Fibroblast of lung (primary cell): ENCODE results near the gene DAD1. TPM values are rescaled to one million over a fixed set of nuclear protein-coding genes. Genes with fewer than 3 reads are reported as not detected.

Source experiments
- DNase-seq, 2 donors: peaks; one replicate each; pipeline versions ENCODE4 v3.0.0 to v3.0.0-alpha.2; 2010; ENCODE audit warnings: low read depth in 2 of 2
- H2AFZ ChIP-seq: 2 replicates; pipeline ENCODE4 v1.5.1; 2012; ENCODE audit warnings: low read length, control low read depth, inconsistent platforms
- H3K27ac ChIP-seq: 2 replicates; pipeline ENCODE4 v1.5.1; 2011; ENCODE audit warnings: low read length, control low read depth; ENCODE audit not compliant: insufficient read depth
- H3K27me3 ChIP-seq: 2 replicates; pipeline ENCODE4 v1.5.1; 2011; ENCODE audit warnings: mild to moderate bottlenecking, low read length; ENCODE audit not compliant: control insufficient read depth, insufficient read depth
- H3K36me3 ChIP-seq: 2 replicates; pipeline ENCODE4 v1.5.1; 2011; ENCODE audit warnings: low read length; ENCODE audit not compliant: control insufficient read depth, insufficient read depth
- H3K4me1 ChIP-seq: 2 replicates; pipeline ENCODE4 v1.5.1; 2011; ENCODE audit warnings: low read length; ENCODE audit not compliant: control insufficient read depth, insufficient read depth; ENCODE audit errors: extremely low read depth
- H3K4me2 ChIP-seq: 2 replicates; pipeline ENCODE4 v1.5.1; 2011; ENCODE audit warnings: low read length, control low read depth; ENCODE audit not compliant: insufficient read depth; ENCODE audit errors: extremely low read depth
- H3K4me3 ChIP-seq, 4 experiments: fragments of 200-600 bp in 1 of 4; sonication (generic) in 1 of 4; replicated peaks in 1 of 4; 2 replicates each; pipeline ENCODE4 v1.5.1; 2011 to 2016; ENCODE audit warnings: low read length in 4 of 4, low read depth in 3 of 4, mild to moderate bottlenecking in 3 of 4, control low read depth in 2 of 4, inconsistent platforms in 1 of 4, mixed read lengths in 1 of 4; ENCODE audit not compliant: insufficient read depth in 1 of 4; ENCODE audit errors: control extremely low read depth in 1 of 4
- H3K79me2 ChIP-seq: 2 replicates; pipeline ENCODE4 v1.5.1; 2012; ENCODE audit warnings: mild to moderate bottlenecking, low read length, inconsistent platforms; ENCODE audit not compliant: control insufficient read depth, insufficient read depth
- H3K9ac ChIP-seq: 2 replicates; pipeline ENCODE4 v1.5.1; 2011; ENCODE audit warnings: mild to moderate bottlenecking, low read length, control low read depth; ENCODE audit not compliant: insufficient read depth
- H3K9me3 ChIP-seq: 2 replicates; pipeline ENCODE4 v1.5.1; 2012; ENCODE audit warnings: low read depth, low read length; ENCODE audit not compliant: control insufficient read depth, insufficient read depth
- H4K20me1 ChIP-seq: 2 replicates; pipeline ENCODE4 v1.5.1; 2011; ENCODE audit warnings: low read length; ENCODE audit not compliant: control insufficient read depth, insufficient read depth; ENCODE audit errors: extremely low read depth
- EZH2 ChIP-seq: IDR thresholded peaks from 2 replicates; pipeline ENCODE4 v1.5.1; 2012; ENCODE audit warnings: low read length, control low read depth, mild to moderate bottlenecking; ENCODE audit errors: missing control alignments
- polyA plus RNA-seq, 2 donors: library from polyadenylated mRNA; depleted of rRNA in 1 of 2; stranded (reverse) in 1 of 2; unstranded in 1 of 2; fragments of >200 nt; gene quantifications; 2 replicates each; pipeline ENCODE4 v1.2.1, GENCODE V29; 2011 to 2012; ENCODE audit warnings: missing spikeins in 1 of 2
- total RNA-seq: library from RNA; depleted of rRNA; stranded (reverse); fragments of >200 nt; gene quantifications from 2 replicates; pipeline ENCODE4 v1.2.1, GENCODE V29; 2014
- TF ChIP-seq, protein P1 (sequence below), 2 donors: IDR thresholded peaks in 1 of 2; conservative IDR thresholded peaks in 1 of 2; 1 replicate in 1 of 2; 2 replicates in 1 of 2; pipeline ENCODE4 v1.5.1; 2011 to 2012; ENCODE audit warnings: low read length in 2 of 2, control low read depth in 1 of 2, inconsistent platforms in 1 of 2, low read depth in 1 of 2, mild to moderate bottlenecking in 1 of 2

The DAD1 gene
- total and polyA plus RNA-seq, 2 donors (not counting 1 experiment from before 2014, with no cell fraction given): 249 to 623 TPM

DNA sequence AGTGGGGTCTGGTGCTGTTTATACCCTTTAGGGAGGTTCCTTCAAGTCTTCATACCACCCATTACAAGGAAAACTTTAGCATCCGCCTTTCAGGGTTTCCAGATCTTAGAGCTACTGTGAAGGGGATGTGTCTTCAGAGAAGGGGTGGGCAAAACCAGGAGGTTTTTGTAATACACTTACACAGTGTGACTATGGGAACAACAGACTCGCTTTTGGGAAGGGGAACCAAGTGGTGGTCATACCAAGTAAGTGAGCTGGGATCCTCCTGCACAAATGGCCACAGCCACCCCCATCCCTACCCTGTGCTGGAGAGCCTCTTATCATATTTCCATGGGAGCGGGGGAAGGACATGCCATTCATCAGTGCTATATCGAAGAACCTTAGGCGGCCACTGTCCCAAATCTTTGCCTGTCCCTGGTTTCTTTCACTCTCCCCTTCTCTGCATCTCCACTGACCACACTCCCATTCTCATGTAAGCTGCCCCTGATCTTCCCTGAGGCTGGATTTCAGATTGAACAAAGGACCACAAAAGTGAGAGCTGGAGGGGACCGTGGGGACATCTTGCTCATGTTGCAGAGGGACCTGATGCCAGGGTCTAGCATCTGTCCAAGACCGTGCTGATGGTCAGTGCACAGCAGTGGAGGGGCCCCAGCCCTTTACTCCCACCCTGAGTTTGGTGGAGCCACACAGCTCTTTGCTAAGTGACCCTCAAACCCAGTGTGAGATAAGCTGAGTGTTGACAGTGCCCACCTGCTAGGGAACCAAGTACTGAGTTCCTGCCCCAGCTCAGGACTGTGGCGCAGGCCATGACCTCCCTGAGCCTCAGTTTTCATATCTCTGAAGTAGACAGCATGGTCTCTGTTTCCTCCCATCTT is 51.4 kb downstream of the DAD1 start:
- Histone ChIP-seq H3K4me1 (peaks cover 9% of the 10 kb centered on the region), H3K9me3 (no peaks in the 10 kb centered on the region), H3K79me2 (no peaks in the 10 kb centered on the region), H3K9ac (no peak overlapping the region), H3K27ac (peak overlapping the region; percentile 46), H3K36me3 (no peaks in the 10 kb centered on the region), H3K4me2 (no peak overlapping the region), H3K27me3 (no peaks in the 10 kb centered on the region), H4K20me1 (no peaks in the 10 kb centered on the region), H3K4me3 (no peak overlapping the region), H2AFZ (no peak overlapping the region)
- no peak for DNase-seq
- TF ChIP-seq, protein P1, sequence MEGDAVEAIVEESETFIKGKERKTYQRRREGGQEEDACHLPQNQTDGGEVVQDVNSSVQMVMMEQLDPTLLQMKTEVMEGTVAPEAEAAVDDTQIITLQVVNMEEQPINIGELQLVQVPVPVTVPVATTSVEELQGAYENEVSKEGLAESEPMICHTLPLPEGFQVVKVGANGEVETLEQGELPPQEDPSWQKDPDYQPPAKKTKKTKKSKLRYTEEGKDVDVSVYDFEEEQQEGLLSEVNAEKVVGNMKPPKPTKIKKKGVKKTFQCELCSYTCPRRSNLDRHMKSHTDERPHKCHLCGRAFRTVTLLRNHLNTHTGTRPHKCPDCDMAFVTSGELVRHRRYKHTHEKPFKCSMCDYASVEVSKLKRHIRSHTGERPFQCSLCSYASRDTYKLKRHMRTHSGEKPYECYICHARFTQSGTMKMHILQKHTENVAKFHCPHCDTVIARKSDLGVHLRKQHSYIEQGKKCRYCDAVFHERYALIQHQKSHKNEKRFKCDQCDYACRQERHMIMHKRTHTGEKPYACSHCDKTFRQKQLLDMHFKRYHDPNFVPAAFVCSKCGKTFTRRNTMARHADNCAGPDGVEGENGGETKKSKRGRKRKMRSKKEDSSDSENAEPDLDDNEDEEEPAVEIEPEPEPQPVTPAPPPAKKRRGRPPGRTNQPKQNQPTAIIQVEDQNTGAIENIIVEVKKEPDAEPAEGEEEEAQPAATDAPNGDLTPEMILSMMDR (conservative IDR thresholded peaks at IDR 0.05 in 1 of 2, IDR thresholded peaks at IDR 0.05 in 1 of 2; ENCODE audit: low read depth in 1 of 2, low read length in 2 of 2): no peak
- TF ChIP-seq EZH2: no peak

DNA sequence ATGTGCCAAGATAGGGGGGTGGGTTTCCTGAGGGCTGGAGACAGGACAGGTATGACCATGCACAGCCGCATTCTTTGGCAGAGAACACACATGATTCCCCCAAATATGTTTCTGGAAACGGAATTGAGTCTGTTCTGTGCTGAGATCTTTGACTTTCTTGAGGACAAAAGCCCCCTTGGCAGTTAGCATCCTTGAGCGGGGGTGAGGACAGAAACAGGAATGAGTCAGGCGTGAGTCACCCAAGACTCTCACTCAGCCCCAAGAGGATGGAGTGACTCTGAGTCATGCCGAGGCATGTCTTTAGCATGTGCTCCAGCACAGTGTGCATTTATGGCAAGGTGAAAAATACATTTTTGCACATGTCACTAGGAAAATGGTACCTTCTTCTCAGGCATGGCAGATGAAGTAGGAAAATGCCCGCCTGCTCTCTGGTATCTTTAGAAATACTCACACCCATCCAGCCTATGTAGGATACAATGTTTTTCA is 52.1 kb downstream of the DAD1 start:
- peaks cover 9% of the 10 kb centered on the region for H3K4me1 ChIP-seq
- H4K20me1 ChIP-seq: no peaks in the 10 kb centered on the region
- DNase-seq: peak; percentile 95 to 98
- H3K27ac ChIP-seq: peak overlapping the region; percentile 46
- H2AFZ ChIP-seq: no peak overlapping the region
- TF ChIP-seq EZH2: no peak
- TF ChIP-seq, protein P1 (conservative IDR thresholded peaks at IDR 0.05 in 1 of 2, IDR thresholded peaks at IDR 0.05 in 1 of 2; ENCODE audit: low read depth in 1 of 2, low read length in 2 of 2): no peak
- H3K4me2 ChIP-seq: peak overlapping the region; percentile 48
- no peaks in the 10 kb centered on the region for H3K9me3 ChIP-seq
- H3K27me3 ChIP-seq: no peaks in the 10 kb centered on the region
- no peaks in the 10 kb centered on the region for H3K36me3 ChIP-seq
- H3K79me2 ChIP-seq: no peaks in the 10 kb centered on the region
- H3K4me3 ChIP-seq: no peak overlapping the region
- no peak overlapping the region for H3K9ac ChIP-seq

DNA sequence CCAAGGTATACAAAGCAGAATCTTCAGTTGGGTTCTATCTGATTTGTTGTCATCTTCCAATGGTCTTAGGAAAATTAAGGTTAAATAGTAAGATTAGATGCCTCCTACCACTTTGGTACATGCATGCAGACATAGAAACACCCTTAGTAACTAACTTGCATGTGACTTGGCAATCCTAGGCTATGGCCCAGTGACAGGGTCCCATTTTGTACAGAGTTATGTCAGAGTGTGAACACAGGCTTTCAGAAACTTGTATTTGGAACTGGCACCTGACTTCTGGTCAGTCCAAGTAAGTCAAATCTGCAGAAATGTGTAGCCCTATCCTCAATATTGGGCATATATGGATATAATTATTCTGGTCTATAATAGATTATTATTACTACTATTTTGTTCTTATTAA is 53.1 kb downstream of the DAD1 start:
- no peak overlapping the region for H3K4me2 ChIP-seq

More for the DNA sequence above, 53.1 kb downstream of the DAD1 start:
- H3K27ac ChIP-seq: no peak overlapping the region
- H3K9ac ChIP-seq: no peak overlapping the region
- no peaks in the 10 kb centered on the region for H3K79me2 ChIP-seq
- no peaks in the 10 kb centered on the region for H3K36me3 ChIP-seq
- H4K20me1 ChIP-seq: no peaks in the 10 kb centered on the region
- no peak overlapping the region for H2AFZ ChIP-seq
- no peak for DNase-seq
- no peaks in the 10 kb centered on the region for H3K9me3 ChIP-seq
- no peaks in the 10 kb centered on the region for H3K27me3 ChIP-seq
- no peak overlapping the region for H3K4me3 ChIP-seq
- TF ChIP-seq, protein P1 (conservative IDR thresholded peaks at IDR 0.05 in 1 of 2, IDR thresholded peaks at IDR 0.05 in 1 of 2; ENCODE audit: low read depth in 1 of 2, low read length in 2 of 2): no peak
- TF ChIP-seq EZH2: no peak
- H3K4me1 ChIP-seq: peaks cover 9% of the 10 kb centered on the region
